Astrocyte (in vitro differentiated cells and primary cell): ENCODE measurements around the gene RBL2.

Source experiments
- CTCF ChIP-seq: IDR thresholded peaks from 2 replicates; pipeline ENCODE4 v1.5.1; 2011; ENCODE audit warnings: low read depth, mild to moderate bottlenecking, inconsistent platforms, low read length, moderate library complexity; ENCODE audit not compliant: insufficient read depth
- EZH2 ChIP-seq: IDR thresholded peaks from 2 replicates; pipeline ENCODE4 v1.6.1; 2012; ENCODE audit warnings: mild to moderate bottlenecking, low read length, inconsistent platforms; ENCODE audit not compliant: insufficient read depth

- TF ChIP-seq EZH2 (no peak), CTCF (no peak)
These were observed 64.7 kb downstream of the RBL2 start for GRCh38 chr16:53498984-53499383.
